ENCODE measurements around the gene MYDGF.

Gene MYDGF

DNA sequence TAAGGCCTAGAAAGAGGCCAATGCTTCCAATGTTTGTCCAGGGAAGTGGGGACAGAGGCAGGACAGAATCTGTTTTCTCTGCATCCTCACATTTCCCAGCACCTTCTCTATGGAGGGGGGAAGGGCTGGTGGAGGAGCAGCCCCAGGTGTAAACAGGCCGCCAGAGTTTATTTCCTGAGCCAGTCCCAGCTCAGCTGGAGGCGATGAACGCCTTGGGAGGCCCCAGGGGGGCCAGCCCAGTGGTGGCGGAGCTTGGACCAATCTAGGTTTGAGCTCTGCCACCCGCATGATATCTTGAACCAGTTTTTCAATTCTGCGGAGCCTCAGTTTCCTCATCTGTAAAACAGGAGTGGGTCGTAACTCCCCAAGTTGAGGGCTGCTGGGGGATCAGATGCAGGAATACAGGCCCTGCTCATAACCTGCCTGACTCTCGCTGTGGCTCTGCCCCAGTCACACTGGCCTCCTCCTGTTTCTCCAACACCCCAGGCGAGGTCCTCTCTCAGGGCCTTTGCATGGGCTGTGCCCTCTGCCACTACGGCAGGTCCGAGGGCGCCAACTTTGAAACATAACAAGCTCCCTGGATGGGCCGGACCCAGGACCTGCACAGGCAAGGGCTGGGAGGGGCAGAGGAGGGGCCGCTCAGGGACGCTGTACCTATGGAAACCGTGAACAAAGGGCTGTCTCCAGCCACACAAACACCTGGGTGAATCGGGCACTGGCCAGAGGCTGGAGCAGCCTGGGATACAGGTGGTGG lies 29.7 kb downstream of the MYDGF start:
- DNase-seq (ENCODE audit: low spot score): no peak

DNA sequence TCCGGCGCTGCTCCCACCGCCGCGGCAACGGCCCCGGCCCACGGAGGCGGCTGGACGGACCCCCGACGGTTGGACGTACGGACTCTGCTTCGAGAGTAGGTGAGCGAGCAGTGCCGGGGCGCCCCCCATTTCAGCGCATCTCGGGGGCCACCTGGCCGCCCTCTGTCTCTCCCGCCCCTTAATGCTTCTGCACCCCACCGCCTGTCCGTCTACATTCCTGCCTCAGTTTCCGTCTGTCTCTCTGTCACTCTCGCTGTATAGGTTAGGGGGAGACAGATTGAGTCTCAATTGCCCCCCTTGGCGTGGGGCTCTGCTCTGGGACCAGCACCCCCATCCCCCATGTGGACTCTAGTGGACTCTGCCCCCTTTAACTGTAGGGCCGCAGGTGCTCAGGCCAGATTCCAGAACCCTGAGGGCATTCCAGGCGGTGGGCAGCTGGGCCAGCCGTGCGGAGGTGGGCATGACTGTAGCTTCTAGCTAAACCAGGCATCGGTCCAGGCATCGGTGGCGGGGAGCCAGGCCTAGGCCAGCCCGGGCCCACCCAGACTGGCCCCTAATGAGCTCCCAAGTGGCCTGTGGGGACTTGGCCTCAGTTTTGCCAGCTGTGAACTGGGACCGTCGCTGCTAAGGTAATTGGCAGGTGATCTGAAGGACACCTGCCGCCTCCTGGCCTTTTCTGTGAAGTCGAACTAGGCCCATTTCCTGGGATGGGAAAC lies 30.5 kb downstream of the MYDGF start:
- DNase-seq (ENCODE audit: low spot score): no peak

DNA sequence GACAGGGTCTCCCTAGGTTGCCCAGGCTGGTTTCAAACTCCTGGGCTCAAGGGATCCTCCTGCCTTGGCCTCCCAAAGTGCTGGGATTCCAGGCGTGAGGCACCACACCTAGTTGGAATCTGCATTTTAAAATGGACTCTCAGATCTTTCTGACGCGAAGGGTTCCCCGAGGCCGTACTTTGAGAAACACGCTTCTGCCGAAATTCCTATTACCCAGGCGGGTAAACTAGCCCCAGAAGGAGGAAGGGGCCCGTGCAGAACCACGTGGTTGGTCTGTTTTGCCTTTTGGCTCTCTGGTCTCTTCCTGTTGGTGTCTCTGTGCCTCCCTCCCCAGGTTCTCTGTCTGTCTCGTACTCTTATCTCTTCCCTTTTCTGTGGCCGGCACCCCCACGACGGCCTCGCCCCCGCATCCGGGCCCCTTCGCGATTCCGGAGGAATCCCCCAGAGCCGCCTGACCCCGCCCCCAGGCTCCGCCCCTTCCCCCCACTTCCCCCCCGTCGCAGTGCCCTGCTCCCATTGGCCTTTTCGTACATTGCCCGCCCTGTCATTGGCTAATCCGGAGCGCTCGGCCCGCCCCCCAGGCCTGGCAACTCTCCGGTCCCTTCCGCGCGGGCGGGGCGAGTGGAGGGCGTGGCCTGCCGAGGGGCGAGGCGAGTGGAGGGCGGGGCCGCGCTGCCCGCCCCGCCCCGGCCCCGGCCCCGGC lies 31.2 kb downstream of the MYDGF start, which contains the start of gene TNFAIP8L1:
TNFAIP8L1 (plus strand) TSS at position 689 of the 703 bp plus-strand sequence. CDS start 12,354 bp downstream, outside the sequence.
- DNase-seq (ENCODE audit: low spot score): peak; percentile 99

DNA sequence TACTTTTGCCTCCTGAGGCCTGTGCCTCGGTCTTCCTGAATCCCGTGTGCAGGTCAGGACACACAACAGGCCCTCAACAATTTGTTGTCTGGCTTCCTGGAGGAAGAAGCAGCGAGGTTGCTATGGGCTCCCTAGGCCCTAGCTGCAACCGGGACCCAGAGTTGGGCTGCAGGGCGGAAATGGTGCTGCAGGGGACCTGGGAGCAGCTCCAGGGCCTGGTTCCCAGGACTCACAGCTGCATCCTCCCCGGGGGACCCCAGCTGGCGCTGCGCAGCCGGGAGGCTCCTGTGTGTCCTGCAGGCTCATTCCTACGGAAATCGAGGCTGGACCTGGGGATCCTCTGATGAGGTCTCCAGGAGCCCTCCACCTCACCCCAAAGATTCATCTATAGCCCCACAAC lies 31.8 kb downstream of the MYDGF start:
- DNase-seq (ENCODE audit: low spot score): no peak

DNA sequence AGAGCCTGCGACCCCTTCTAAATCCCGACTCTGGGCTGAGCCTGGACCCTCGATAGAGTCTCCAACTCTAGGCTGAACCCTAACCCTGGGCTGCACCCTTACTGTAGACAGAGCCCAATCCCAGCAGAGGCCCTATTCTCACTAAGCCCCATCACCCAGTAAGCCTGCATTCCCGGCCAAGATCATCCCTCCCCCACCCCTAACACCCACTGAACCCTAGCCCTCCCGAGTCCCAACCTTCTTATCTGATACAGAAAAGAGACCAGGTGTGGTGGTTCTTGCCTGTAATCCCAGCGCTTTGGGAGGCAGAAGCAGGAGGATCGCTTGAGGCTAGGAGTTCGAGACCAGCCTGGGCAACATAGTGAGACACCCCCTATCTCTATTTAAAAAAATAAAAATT lies 33.4 kb downstream of the MYDGF start:
- no peak for DNase-seq (ENCODE audit: low spot score)

DNA sequence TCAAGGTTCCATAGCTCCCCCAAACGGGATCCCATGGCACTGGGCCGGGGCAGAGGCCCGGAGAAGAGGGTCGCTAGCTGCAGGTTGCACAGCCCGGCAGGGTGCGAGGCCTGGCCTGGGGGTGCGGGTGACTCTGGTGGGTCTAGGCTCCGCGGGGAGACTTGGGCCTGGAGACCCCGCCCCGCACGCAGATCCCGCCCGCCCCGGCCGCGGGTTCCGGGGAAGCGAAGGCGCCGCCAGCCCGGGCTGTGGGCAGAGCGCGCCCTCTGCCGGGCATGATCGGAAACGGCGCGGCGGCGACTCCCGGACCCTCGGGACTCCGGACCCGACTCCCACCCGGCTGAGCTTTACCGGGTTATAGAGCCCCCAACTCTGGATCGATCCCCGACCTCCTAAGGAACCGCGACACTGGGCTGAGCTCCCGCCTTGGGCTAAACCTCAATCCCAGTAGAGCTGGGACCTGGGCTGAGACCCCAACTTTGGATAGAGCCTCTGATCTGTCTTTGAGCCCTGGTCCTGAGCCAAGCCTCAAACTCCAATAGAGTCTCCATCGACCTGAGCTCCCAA lies 33.9 kb downstream of the MYDGF start:
- peak; percentile 75 for DNase-seq (ENCODE audit: low spot score)

DNA sequence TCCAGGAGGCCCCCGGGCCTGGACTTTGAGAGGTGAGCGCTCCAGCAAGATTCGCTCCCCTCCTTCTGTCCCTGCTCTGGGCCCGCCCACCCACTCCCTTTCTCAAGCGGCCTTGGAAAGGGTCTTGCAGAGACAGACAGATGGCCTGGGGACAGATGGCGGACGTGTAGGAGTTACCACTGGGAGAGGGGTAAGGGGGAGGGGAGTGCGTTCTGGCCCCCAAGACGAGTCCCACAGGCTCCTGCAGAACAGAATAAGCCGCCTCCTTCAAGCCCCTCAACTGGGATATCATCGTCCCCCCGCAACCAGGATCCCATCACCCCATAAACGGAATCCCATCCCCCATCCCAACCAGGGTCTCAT lies 34.4 kb downstream of the MYDGF start:
- no peak for DNase-seq (ENCODE audit: low spot score)

DNA sequence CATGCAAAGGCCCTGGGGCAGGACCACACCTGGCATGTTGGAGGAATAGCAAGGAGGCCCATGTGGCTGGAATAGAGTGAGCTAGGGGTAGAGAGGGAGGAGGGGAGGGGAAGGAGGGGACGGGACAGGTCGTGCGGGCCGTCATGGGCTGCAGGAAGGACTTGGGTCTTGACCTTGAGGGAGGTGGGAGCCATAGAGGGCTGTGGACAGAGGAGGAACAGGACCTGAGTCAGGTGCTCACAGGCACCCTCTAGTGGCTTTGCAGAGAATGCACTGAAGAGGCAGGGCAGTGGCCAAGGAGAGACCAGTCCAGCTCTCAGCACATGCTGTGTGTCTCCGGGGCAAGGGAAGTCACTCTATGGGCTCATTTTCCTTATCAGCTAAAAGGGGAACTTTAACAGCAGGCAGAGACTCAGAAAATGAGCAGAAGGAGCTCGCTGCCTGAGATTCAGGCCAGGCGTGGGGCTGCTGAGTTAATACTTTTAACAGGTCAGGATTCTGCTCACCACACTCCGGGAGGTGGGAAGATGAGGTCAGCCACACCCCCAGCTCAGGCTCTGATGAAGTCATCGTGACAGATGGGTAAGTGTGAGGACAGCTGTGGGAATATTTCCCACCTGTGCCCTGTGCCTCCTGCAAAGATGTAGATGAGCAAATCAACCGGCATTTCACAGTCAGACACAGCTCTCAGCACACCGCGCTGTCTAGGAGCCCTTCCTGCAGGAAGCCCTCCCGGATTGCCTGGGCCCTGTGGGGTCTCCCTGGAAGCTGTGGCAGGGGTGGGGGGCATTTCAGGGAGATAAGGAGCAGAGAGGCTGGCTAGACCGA lies 36.8 kb downstream of the MYDGF start:
- DNase-seq (ENCODE audit: low spot score): peak; percentile 64

DNA sequence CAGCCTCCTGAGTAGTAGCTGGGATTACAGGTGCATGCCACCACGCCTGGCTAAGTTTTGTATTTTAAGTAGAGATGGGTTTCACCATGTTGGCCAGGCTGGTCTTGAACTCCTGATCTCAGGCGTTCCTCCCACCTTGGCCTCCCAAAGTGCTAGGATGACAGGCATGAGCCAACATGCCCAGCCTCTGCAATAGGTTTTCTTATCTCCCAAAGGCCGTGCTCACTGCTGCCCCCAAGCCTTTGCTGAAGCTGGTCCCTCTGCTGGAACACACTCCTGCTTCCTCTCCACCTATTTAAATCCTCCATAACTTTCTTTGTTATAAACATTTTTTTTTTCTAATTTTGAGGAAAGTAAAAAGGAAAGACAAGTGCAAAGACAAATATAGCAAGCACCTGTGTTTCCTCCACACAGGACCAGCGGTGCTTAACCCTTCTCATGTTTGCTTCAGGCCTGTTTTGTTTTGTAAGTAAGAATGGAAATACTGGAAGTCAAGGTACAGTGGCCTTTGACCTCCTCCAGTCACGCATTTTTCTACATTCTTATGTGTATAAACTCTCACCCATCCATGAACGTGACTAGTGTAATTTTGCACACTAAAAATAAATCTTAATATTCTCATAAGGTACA lies 45.3 kb downstream of the MYDGF start:
- DNase-seq (ENCODE audit: low spot score): no peak

DNA sequence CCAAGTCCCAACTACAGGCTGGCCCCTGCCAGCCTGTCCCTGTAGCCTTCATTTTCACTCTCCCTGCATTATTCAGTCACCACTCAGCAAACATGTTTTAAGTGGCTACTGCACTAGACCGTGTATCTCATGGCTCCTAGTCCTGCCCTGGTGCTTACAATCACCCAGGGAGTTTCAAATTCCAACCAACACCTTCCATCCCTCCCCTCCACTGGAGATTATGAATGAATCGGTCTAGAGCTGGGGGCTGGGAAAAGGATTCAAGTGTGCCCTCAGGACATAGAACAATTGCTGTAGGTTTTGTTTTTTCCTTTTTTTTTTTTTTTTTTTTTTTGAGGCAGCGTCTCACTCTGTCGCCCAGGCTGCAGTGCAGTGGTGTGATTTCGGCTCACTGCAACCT lies 45.8 kb downstream of the MYDGF start:
- no peak for DNase-seq (ENCODE audit: low spot score)

DNA sequence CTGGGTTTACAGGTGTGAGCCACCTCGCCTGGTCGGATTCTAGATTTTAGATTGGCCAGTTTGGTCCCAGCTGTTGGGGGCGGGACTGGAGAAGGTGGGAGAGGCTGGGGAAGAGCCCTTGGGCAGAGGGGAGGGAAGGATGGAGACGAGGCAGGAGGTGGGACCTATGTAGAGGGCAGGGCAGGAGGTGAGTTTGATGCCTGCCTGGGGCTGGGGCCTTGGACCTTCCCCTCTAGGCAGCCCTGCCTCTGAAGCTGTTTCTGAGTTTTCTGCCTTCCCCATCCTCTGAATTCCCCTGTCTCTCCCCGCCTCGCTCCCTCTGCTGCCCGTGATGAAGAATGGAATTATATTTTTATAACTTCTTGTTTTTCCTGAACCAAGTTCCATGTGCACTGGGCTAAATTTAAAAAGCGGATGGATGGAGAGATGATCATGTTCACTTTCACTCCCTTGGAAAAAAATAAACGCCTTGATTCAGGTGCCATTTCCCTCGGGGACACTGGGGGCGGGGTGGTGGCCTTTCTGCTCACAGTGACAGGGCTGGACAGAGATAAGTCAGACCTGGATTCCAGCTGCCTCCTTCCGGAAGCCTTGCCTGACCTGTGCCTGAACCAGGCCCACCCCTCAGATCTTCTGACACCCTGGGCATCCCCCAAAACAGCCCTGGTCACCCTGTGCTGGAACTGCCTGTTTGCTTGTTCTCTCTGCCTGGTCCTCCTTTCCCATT lies 47.3 kb downstream of the MYDGF start:
- no peak for DNase-seq (ENCODE audit: low spot score)

DNA sequence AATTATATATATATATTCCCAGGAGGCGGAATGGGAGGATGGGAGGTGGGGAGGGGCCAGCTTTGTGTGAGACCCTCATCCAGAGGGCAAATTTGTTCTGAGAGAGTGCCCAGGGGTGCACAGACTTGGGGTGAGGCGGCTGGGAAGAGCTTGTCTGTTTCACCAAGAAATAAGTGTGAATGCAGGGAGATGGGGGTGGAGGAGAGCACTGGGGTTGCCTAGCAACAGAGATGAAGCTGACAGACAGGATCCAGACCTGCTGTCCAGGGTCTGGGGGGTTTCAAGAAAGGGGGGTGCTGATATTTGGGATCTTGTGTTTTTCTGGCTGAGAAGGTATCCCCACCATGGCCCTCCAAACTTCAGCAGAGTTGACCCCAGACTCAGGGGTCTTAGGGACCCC lies 49.5 kb downstream of the MYDGF start:
- no peak for DNase-seq (ENCODE audit: low spot score)

DNA sequence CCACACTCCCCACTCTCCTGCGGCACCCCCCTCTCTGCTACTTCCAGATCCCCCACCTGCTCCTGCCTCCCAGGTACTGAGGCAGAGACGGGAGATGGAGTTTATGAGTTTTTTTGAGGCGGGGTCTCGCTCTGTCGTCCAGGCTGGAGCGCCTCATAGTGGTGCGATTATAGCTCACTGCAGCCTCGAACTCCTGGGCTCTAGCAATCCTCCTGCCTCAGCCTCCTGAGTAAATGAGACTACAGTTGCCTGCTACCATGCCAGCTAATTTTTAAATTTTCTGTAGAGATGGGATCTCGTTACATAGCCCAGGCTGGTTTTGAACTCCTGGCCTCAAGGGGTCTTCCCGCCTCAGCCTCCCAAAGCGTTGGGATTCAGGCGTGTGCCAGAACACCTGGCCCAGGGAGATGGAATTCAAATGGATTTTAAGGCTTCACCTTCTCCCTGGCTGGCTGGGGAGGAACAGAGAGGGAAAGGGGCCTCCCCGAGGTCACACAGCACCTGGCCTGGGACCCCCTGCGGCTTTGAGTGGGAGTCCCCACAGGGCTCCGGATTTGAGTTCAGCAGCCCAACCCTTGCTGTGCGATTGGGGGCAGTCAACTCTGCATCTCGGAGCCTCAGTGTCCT lies 50.4 kb downstream of the MYDGF start:
- DNase-seq (ENCODE audit: low spot score): no peak

DNA sequence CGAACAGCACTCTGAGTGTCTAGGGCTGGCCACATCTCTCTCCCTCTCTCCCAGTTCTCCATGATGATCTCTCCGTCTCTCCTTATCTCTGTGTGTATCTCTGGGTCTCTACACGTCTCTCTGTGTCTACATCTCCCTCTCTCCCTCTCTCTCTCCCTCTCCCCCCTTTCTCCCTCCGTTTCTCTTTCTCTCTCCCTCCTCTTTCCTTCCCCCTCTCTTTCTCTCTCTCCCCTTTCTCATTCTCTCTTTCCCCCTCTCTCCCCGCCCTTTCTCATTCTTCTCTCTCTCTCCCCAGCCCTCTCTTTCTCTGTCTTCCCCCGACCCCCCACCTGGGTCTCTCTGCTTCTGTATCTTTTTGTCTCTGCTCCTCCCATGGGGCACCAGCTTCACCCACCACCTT lies 52.1 kb downstream of the MYDGF start:
- DNase-seq (ENCODE audit: low spot score): no peak

DNA sequence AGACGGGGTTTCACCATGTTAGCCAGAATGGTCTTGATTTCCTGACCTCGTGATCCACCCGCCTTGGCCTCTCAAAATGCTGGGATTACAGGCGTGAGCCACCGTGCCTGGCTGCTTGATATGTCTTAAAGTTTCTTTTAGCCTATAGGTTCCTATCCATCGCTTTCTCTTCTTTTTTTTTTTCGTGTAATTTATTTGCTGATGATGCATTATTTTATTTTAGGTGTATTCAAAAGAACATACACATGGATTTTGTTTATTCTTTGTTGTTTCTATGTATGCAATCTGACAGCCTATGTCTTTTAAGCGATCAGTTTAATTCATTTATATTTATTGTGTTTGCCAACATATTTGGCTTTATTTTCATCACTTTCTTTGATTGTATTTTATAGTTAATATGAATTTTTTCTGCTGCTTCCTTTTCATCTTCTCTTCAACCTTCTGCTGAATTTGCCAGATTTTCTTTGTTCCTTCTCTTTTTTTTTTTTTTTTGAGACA lies 56.8 kb downstream of the MYDGF start:
- DNase-seq (ENCODE audit: low spot score): no peak

DNA sequence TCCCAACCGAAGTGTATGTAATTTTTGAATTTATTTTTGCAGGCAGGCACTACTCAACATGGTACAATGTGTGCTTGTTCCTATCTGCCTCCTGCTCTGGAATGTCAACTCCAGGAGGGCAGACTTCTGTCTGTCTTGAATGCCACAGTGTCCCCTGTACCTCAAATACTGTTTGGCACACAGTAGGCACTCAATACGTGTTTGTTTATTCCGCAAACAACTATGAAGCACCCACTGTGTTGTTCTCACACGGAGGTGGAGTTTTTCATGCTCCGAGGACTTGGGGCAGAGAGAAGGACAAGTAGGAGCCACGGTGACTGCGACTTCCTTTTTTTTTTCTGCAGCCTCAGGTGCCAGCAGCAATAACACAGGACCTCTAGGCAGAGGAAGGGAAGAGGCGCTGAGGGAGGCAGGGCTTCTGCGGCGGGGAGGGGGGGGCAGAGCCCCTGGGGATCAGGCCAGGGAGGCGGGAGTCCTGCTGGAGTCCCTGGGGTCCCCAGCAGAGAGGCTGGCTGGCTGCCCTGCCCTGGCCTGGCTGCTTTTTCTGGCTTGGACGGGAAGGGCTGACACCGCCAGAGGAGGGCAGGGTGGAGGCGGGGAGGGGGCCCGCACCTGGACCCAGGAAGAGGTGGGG lies 60.1 kb downstream of the MYDGF start:
- DNase-seq (ENCODE audit: low spot score): no peak
